HG03354 (cell line): ENCODE data around the gene RNU7-1.
A peak's percentile ranks its signal among the peaks of the same experiment; 100 is the strongest.
"Not testable (repeated sequence)": the region's sequence is repeated elsewhere in the genome, so short reads cannot be mapped to it uniquely, and the experiment has no call there.

ENCODE experiments used
- ATAC-seq: cut with Tn5 transposase; IDR thresholded peaks from one replicate; pipeline ENCODE4 v1.9.1; 2021; ENCODE audit warnings: mild to moderate bottlenecking; ENCODE audit not compliant: unreplicated experiment, poor library complexity, severe bottlenecking

RNU7-1 gene

DNA sequence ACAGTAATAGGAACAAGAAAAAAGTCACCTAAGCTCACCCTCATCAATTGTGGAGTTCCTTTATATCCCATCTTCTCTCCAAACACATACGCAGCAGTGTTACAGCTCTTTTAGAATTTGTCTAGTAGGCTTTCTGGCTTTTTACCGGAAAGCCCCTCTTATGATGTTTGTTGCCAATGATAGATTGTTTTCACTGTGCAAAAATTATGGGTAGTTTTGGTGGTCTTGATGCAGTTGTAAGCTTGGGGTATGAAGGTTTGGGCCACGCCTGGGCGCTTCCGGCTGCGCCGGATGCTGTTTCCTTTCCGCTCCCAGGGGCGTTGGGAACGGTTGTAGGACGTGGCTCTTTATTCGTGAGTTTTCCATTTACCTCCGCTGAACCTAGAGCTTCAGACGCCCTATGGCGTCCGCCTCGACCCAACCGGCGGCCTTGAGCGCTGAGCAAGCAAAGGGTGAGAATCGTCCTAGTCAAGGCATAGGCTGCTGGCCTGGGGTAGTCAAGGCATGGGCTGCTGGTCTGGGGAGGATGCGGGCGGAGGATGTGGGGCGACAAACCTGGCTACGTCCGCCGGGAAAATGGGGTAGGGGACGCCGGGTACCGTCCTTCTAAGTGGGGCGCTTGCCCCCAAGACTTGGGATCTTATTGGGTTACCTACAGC, at the start of gene RNU7-1, which contains the start of gene C12orf57:
RNU7-1 (plus strand) TSS at position 95 of the 659 bp plus-strand sequence.
C12orf57 (plus strand) TSS at position 301 of the 659 bp plus-strand sequence; CDS start at position 401, 100 bp downstream.
- ATAC-seq, result peak; percentile 46

DNA sequence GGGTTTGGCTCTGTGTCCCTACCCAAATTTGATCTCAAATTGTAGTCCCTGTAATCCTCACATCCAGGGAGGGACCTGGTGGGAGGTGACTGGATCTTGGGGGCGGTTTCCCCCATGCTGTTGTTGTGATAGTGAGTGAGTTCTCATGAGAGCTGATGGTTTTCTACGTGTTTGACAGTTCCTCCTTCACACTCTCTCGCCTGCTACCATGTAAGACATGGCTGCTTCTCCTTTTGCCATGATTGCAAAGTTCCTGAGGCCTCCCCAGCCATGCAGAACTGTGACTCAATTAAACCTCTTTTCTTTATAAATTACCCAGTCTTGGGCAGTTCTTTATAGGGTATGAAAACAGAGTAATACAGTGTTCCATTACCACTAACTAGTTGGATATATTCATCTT, 49.3 kb upstream of the RNU7-1 start:
- ATAC-seq, result no peak

DNA sequence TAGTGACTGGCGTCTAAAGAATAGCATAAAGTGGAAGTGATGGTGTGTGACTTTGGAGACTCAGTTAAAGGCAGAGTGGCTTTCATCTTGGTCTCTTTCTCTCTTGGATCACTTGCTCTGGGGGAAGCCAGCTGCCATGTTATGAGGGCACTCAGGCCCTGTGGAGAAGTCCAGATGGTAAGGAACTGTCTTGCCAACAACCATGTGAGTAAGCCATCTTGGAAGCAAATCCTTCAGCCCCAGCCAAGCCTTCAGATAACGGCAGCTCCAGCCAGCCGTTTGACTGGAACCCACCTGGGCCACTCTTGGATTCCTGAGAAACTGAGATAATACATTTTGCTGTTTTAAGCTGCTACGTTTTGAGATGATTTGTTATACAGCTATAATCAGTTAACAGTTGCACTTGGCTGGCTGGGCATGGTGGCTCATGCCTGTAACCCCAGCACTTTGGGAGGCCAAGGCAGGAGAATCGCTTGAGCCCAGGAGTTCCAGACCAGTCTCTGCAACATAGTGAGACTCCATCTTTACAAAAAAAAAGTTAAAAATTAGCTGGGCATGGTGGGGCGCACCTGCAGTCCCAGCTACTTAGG, 46.7 kb upstream of the RNU7-1 start:
- ATAC-seq, result no peak

DNA sequence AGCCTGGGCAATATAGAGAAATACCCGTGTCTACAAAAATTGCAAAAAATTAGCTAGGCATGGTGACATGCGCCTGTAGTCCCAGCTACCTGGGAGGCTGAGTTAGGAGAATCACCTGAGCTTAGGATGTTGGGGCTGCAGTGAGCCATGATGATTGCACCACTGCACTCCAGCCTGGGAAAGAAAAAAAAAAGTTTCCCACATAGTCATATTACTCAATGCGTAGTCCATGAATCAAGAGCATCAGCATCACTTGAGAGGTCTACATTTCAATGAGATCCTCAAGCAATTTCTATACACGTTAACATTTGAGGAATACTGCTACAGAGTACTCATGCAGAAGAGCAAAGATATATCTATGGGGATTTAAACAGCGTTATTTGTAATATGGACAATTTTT, 44.2 kb upstream of the RNU7-1 start:
- no peak for ATAC-seq

DNA sequence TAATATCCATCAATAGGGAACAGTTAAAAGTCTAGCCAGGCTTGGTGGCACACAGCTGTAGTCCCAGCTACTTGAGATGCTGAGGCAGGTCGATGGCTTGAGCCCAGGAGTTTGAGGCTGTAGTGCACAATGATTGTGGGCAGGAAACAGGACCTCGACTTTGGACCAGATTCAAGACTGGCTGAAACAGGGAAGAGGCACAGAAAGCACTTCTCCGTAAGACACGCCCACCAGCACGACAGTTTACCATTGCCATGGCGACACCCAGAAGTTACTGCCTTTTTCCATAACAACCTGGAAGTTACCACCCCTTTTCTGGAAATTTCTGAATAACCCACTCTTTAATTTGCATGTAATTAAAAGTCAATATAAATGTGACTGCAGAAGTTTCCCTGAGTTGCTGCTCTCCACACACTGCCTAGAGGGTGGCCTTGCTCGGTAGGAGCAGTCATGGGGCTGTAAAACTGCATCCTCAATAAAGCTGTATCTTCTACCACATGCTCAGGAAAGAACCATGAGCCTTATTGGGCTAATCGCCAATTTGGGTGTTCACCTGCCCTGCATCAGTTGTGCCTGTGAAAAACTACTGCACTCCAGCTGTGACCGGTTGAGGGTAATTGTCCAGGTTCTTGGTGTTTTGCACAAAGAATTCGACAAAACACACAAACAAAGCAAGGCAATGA, 43.6 kb upstream of the RNU7-1 start:
- no peak for ATAC-seq

DNA sequence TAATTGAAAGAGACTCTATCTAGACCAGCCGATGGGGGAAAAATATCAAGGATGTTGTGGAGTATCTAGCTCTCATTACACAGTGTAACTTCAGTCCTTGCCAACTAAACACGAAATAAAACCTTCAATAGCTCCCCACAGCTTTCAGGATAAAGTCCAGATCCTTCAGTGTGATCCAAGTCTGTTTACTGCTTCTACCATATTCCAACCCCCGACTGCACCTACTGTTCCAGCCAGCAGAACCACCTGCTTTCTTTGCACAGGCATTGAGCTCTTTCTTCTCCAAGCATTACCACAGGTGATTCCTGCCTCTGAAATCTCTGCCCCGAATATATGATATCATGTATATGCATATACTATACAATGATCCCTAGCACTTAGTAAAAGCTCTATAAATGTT, 41.2 kb upstream of the RNU7-1 start:
- ATAC-seq, result no peak

DNA sequence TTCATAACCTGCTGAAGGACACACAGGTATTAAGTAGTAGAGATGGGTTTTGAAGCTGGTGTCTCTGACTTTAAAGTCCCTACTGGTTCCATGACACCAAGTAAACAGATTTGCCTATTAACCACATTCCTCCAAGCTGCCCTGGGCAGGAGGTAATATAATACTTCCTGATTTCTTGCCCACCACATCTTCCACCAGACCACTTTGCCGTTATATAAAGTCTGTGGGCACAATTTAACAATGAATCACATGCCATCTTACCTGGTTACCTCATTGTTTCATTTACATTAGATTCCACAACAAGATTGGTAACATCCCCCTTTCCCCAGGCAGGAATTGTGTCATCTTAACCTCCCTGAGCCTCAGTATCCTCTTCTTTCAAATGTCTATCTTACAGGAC, 39.9 kb upstream of the RNU7-1 start:
- no peak for ATAC-seq

DNA sequence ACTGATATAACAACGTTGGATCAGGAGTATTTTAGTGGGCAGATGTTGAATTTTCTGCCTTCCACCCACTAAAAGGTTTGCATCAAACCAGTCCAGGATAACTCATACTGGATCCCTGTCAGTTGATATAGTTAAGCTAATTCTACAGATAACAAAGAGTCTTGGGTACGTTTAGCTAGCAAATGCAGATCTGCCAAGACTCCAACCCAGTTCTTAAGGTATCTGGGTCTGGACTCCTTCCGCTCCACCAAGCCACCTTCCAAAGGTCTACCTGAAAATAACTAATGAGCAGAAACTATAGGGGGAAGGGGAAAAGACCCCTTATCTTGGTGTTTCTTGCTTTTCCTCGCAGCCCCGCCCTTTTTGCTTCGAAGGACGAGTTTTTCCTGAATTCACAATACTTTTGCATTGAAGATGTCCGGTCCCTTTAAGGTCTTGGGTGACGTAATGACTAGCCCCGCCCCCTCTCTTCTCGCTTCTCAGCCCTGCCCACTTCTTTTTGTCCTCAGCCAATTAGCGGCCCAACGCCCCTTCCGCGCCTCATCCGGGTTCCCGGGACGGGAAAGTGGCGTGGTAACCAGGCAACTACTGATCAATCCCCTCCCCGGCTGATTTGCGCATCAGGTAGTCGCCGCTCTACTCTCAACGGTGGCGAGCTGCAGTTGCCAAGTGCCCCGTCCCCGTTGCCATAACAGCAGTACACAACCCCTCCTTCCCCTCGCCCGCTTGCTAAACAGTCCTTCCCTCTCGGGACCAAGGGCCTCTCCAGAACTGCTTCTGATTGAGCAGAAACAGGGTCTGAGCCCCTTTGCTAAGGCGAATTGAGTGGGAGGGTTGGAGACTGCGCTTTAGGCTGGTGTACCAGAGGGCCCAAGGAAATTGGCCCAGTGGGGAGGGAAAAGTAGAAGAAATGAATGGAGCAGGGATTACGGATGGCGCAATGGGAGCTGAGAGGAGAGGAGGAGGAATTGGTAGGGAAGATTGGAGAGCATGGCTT, 39.0 kb upstream of the RNU7-1 start, which contains the start of gene LRRC23:
LRRC23 (plus strand) TSS at position 543 of the 997 bp plus-strand sequence. CDS start 812 bp downstream, outside the sequence.
- ATAC-seq, result peak; percentile 96

DNA sequence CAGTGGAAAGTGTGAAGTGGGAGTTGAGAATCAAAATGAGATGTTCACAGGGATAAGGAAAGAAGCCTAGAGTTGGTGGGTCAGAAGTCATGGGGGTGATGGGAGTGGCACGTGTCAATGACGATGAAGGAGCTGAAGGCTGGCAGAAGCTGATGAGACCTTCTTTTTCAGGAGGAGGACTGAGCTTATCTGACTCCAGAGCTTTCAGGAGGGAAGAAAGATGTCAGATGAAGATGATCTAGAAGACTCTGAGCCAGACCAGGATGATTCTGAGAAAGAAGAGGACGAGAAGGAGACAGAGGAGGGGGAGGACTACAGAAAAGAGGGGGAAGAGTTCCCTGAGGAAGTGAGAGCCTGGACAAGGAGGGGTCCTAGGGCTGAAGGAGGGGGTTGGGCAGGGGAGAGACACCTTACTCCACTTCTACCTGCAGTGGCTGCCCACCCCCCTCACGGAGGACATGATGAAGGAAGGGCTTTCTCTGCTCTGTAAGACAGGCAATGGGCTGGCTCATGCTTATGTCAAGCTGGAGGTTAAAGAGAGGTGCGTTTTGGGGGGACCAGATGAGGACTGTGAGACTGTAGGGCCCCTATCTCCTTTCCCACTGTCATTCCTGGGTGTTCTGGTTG, 38.1 kb upstream of the RNU7-1 start:
- ATAC-seq, result no peak

DNA sequence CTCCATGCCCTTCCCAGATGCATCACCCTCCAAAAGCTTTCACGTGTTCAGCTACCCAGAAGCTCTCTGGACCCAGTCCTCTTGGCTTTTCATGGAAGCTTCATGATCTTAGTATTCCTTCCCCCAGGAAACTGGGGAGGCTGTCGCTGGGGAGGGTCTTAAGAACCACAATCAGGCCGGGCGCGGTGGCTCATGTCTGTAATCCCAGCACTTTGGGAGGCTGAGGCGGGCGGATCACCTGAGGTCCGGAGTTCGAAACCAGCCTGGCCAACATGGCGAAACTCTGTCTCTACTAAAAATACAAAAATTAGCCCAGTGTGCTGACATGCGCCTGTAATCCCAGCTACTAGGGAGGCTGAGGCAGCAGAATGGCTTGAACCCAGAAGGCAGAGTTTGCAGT, 35.5 kb upstream of the RNU7-1 start:
- not testable (repeated sequence) for ATAC-seq

DNA sequence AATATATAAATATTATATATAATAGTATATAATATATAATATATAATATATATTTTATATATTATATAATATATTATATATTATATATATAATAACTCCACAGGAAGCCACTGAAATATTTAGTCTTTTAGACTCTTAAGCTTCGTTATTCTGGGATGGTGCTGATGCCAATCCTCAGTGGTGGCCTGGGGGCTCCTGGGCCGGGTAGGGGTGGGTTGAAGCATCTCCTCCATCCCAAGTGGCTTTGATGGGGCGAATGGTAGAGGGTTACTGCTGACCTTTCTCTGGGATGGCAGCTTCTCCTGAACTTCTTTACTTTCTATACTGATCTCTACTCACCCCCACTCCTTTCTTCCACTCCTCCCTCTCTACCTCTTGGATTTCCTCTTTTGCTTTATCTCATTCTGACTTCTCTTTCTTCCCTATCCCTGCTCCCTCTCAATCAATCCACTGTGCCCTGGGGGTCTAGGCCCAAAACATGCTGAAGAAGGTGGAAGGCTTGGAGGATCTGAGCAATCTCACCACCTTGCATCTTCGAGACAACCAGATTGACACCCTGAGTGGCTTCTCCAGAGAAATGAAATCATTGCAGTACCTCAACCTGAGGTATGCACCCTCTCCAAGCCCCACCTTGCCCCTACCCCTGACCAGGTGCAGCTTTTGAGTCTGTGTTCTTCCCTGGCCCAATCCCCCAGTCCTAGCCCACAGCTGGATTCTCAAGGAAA, 34.0 kb upstream of the RNU7-1 start:
- no peak for ATAC-seq

DNA sequence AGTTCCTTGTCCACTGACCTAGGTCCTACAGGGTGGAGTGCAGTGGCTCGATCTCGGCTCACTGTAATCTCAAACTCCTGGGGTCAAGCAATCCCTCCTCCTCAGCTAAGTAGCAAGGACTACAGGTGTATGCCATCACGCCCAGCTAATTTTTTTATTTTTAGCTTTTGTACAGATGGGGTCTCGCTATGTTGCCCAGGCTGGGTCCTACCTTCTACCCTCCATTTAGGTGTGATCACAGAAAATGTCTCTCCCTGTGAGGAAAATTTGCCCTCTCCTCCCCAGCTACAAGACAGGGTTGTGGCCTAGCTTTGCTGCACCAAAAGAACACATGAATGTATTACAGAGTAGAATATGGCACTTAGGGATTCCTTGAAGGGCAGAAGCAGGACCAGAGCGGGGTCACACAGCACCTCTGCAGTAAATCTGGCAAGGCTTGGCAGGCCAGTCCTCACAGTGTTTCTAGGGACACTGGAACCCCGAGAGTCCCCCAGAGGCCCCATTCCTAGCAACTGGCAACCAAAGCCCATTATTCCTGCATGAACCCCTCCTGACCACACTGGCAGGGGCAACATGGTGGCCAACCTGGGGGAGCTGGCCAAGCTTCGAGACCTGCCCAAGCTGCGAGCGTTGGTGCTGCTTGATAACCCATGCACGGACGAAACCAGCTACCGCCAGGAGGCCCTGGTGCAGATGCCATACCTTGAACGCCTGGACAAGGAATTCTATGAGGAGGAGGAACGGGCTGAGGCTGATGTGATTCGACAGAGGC, 31.3 kb upstream of the RNU7-1 start:
- ATAC-seq, result no peak

DNA sequence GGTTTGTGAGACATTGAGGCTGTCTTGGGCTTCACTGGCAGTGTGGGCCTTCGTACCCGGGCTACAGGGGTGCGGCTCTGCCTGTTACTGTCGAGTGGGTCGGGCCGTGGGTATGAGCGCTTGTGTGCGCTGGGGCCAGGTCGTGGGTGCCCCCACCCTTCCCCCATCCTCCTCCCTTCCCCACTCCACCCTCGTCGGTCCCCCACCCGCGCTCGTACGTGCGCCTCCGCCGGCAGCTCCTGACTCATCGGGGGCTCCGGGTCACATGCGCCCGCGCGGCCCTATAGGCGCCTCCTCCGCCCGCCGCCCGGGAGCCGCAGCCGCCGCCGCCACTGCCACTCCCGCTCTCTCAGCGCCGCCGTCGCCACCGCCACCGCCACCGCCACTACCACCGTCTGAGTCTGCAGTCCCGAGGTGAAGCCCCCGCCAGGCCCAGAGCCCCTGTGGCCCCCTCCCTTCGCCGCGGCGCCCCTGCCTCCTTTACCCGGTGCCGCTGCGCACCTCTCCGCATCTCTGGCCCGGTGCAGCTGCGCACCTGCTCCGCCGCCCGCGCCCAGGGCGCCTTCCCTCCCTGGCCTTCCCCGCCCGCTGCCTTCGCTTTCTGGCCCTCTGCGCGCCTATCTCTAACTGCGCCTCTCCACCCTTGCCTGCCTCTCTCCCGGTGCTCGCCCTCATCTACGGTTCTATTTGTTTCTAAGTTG, 29.2 kb upstream of the RNU7-1 start, which contains the start of gene ENO2:
ENO2 (plus strand) TSS at position 335 of the 701 bp plus-strand sequence. CDS start 1,253 bp downstream, outside the sequence.
- peak; percentile 83 for ATAC-seq

DNA sequence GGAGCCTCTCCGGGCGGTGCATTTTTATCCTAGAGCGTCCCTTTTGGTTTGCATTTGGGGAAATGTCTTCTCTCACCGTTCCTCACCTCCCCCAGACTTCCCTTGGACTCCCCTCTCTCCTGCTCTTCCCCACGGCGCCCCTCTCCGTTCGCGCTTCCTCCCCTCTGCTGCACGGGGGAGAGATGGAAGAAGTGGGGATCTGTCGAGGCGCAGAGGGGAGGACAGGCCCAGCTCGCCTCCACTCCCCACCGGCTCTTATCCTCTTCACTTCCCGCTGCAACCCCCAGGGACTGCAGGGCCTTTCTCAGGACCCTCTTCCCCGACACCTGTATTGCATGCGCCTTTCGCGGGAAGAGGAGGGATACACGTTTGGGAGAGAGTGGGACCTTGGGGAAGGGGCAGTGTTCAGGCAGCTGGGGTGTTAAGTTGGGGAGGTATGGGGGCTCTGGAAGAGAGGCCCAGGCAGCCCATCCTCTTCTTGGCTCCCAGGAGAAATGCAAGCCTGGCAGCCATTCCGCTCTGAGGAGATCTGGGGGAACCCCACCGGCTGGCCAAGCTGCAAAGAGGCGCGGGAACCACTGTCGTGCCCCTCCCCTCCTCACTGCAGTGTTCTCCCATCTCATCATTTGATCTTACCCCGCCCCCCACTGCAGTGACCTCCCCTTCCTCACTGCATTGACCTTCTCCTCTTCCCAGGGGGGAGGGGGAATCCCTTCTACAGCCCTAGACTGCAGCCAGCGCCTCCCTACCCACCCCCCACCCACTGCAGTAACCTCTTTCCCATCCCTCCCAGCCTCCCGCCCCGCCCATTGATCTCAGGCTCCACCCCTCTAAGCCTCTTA, 28.4 kb upstream of the RNU7-1 start:
- ATAC-seq, result peak; percentile 23

DNA sequence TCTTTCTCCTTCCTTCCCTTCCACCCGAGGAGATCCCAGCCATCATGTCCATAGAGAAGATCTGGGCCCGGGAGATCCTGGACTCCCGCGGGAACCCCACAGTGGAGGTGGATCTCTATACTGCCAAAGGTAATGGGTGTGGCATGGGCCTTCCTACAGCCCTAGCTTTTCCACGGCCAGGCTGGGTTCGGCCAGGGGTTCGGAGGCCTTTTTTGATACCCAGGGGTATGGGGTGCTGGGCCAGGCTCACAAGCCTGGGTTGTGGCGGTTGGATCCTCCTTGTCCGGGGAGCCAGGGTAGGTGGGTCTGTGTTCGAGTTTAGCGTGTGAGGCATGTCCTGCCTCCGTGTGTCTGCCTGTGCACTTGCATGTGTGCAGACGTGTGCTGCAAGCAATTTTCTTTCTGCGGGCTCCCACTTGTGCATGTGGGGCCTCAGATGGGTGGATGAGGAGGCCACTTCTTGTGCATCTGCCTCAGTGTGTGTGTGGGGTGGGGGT, 27.8 kb upstream of the RNU7-1 start:
- no peak for ATAC-seq
